GM03348 (cell line): ENCODE results near the gene KLHL36.
"Not testable (repeated sequence)": the region's sequence is repeated elsewhere in the genome, so short reads cannot be mapped to it uniquely, and the experiment has no call there.

ENCODE experiments used
- DNase-seq: peaks from one replicate; pipeline ENCODE4 v3.0.0; 2012; ENCODE audit warnings: low spot score

Gene KLHL36

GRCh38 chr16:84616515-84616914 is 31.8 kb upstream of the KLHL36 start:
- DNase-seq: no peak

GRCh38 chr16:84617041-84617790 is 31.1 kb upstream of the KLHL36 start:
- DNase-seq: peak; percentile 46

GRCh38 chr16:84617791-84618580 is 30.3 kb upstream of the KLHL36 start, which contains the start of gene COTL1:
Gene COTL1 (minus strand): TSS chr16:84618078. CDS start chr16:84617914, 164 bp downstream.
- DNase-seq: peak; percentile 98

- peak; percentile 84 for DNase-seq
Measured at GRCh38 chr16:84618581-84619460, 29.5 kb upstream of the KLHL36 start.

- DNase-seq: not testable (repeated sequence)
Measured at GRCh38 chr16:84620913-84621312, 27.4 kb upstream of the KLHL36 start.

GRCh38 chr16:84625556-84625955 is 22.8 kb upstream of the KLHL36 start:
- DNase-seq: no peak

GRCh38 chr16:84628226-84628731 is 20.0 kb upstream of the KLHL36 start:
- no peak for DNase-seq

- DNase-seq: no peak
Measured at GRCh38 chr16:84629580-84629979, 18.7 kb upstream of the KLHL36 start.

- no peak for DNase-seq
Measured at GRCh38 chr16:84630009-84630408, 18.3 kb upstream of the KLHL36 start.

GRCh38 chr16:84630446-84631152 is 17.7 kb upstream of the KLHL36 start:
- DNase-seq: no peak

GRCh38 chr16:84631153-84631466 is 17.2 kb upstream of the KLHL36 start:
- DNase-seq: no peak

GRCh38 chr16:84631886-84632285 is 16.4 kb upstream of the KLHL36 start:
- DNase-seq: no peak

- not testable (repeated sequence) for DNase-seq
Measured at GRCh38 chr16:84632862-84633261, 15.4 kb upstream of the KLHL36 start.

- DNase-seq: no peak
Measured at GRCh38 chr16:84633622-84634021, 14.7 kb upstream of the KLHL36 start.

GRCh38 chr16:84635702-84636101 is 12.6 kb upstream of the KLHL36 start:
- peak; percentile 53 for DNase-seq

GRCh38 chr16:84637709-84638108 is 10.6 kb upstream of the KLHL36 start:
- DNase-seq: no peak

- no peak for DNase-seq
Measured at GRCh38 chr16:84638231-84638806, 10.0 kb upstream of the KLHL36 start.

- no peak for DNase-seq
Measured at GRCh38 chr16:84640145-84640544, 8.2 kb upstream of the KLHL36 start.

GRCh38 chr16:84641643-84642358 is 6.5 kb upstream of the KLHL36 start:
- DNase-seq: no peak

GRCh38 chr16:84643180-84643583 is 5.1 kb upstream of the KLHL36 start:
- DNase-seq: peak; percentile 92
